ENCODE results near the gene FGF5. TPM values are rescaled to one million over a fixed set of nuclear protein-coding genes. Genes with fewer than 3 reads are reported as not detected.

The FGF5 gene
- total and polyA plus RNA-seq, 11 donors, result 0.10 to 0.83 (median 0.27) TPM; not detected in 2

DNA sequence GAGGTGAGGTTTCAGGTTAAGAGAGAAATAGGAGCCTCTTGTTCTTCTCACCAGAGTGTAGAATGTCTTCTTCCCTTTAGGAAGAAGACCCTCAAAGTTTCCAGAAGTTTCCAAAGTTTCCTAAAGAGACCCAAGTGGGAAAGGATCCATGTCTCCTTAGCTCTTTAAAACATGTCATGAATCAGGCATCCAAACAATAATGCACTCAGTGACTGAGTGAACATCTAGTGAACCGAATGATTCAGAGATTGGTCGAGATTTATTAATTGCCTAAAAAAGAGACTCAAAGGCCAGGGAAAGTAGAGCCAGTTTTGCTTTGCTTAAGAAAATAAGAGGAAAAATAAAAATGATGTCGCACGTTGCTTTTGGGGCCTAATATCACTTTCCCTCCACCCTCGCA lies 29.4 kb downstream of the FGF5 start:
- Histone ChIP-seq H3K27me3 (peaks cover 0 to 7% (median 0%) of the 10 kb centered on the region in 9 donors), H3K9me3 (peaks cover 0 to 5% (median 0%) of the 10 kb centered on the region in 12 donors)
- intact Hi-C loops (cut with DNase I), result no loop called here

DNA sequence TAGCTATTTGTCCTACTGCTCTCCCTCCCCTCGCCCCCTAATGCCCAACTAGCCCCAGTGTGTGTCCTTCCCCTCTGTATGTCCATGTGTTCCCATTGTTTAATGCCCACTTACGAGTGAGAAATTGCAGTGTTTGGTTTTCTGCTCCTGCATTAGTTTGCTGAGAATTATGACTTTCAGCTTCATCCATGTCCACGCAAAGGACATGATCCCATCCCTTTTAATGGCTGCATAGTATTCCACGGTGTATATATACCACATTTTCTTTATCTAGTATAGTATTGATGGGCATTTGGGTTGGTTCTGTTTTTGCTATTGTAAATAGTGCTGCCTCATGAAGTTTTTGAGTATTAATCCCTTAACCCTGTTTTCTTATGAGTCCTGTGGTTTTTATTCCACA lies 35.4 kb downstream of the FGF5 start:
- no peak overlapping the region for H3K4me3 ChIP-seq
- TF ChIP-seq, protein P1, sequence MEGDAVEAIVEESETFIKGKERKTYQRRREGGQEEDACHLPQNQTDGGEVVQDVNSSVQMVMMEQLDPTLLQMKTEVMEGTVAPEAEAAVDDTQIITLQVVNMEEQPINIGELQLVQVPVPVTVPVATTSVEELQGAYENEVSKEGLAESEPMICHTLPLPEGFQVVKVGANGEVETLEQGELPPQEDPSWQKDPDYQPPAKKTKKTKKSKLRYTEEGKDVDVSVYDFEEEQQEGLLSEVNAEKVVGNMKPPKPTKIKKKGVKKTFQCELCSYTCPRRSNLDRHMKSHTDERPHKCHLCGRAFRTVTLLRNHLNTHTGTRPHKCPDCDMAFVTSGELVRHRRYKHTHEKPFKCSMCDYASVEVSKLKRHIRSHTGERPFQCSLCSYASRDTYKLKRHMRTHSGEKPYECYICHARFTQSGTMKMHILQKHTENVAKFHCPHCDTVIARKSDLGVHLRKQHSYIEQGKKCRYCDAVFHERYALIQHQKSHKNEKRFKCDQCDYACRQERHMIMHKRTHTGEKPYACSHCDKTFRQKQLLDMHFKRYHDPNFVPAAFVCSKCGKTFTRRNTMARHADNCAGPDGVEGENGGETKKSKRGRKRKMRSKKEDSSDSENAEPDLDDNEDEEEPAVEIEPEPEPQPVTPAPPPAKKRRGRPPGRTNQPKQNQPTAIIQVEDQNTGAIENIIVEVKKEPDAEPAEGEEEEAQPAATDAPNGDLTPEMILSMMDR (IDR thresholded peaks at IDR 0.05), result no peak
- TF ChIP-seq POLR2A (IDR thresholded peaks at IDR 0.05), result no peak
- intact Hi-C loops (cut with DNase I), result no loop called here
- peaks cover 0 to 7% (median 0%) of the 10 kb centered on the region in 9 donors for H3K27me3 ChIP-seq
- WGBS, 4 donors, result 73 to 83% (median 81%) methylated on average over 4 of the region's 4 CpGs
- no peaks in the 10 kb centered on the region for H3K4me1 ChIP-seq
- H3K36me3 ChIP-seq, result no peaks in the 10 kb centered on the region
- H3K27ac ChIP-seq, result no peak overlapping the region
- ATAC-seq, result no peak
- no peak for DNase-seq
- H3K9me3 ChIP-seq, result no peaks in the 10 kb centered on the region

More for the DNA sequence above, 29.4 kb downstream of the FGF5 start:
- no peak for TF ChIP-seq POLR2A (IDR thresholded peaks at IDR 0.05)
- TF ChIP-seq, protein P1 (IDR thresholded peaks at IDR 0.05), result no peak
- H3K36me3 ChIP-seq, result no peaks in the 10 kb centered on the region
- no peak for DNase-seq
- ATAC-seq, result no peak
- H3K27ac ChIP-seq, result no peak overlapping the region
- H3K4me1 ChIP-seq, result no peaks in the 10 kb centered on the region
- H3K4me3 ChIP-seq, result no peak overlapping the region
- WGBS, 4 donors, result 83 to 91% (median 87%) methylated on average over 5 of the region's 5 CpGs

DNA sequence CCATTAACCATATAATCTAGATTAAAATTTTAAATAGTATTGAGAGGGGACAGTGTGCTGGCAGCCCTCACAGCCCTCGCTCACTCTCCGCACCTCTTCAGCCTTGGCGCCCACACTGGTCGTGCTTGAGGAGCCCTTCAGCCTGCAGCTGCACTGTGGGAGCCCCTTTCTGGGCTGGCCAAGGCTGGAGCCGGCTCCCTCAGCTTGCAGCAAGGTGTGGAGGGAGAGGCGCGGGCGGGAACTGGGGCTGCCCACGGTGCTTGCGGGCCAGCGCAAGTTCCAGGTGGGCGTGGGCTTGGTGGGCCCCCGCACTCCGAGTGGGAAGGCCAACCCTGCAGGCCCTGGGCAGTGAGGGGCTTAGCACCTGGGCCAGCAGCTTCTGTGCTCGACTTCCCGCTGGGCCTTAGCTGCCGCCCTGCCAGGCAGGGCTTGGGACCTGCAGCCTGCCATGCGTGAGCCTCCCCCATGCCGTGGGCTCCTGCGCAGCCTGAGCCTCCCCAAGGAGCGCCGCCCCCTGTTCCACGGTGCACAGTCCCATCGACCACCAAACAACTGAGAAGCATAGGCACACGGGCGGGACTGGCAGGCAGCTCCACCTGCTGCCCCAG lies 36.3 kb downstream of the FGF5 start:
- Histone ChIP-seq H3K4me3 (no peak overlapping the region), H3K27ac (no peak overlapping the region), H3K27me3 (peaks cover 0 to 7% (median 0%) of the 10 kb centered on the region in 9 donors), H3K4me1 (no peaks in the 10 kb centered on the region), H3K9me3 (no peaks in the 10 kb centered on the region), H3K36me3 (no peaks in the 10 kb centered on the region)
- WGBS, 4 donors, result 87 to 100% (median 94%) methylated on average over 8 to 26 of the region's 26 CpGs
- TF ChIP-seq POLR2A (IDR thresholded peaks at IDR 0.05), result no peak
- TF ChIP-seq, protein P1 (IDR thresholded peaks at IDR 0.05), result no peak
- ATAC-seq, result no peak
- peak in 1 of 5 donors; percentile 33 for DNase-seq
- intact Hi-C loops (cut with DNase I), result no loop called here

DNA sequence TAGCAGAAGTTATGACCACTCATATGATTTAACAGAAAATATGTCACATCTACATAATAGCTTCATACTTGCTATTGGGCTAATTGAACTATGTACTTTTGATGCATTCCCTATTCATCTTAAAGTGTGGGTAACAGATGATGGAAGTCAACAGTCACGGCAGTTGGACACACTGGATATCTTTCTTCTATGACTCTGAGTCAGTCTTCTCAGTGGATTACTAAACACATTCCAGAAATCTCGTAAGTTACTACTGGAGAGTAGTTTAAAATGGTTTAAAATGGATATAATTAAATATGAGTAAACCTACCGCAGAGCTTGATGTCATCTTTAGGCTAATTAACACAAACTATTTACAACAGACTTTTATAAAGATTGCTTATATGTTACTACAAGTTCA lies 39.0 kb downstream of the FGF5 start:
- no peak overlapping the region for H3K27ac ChIP-seq
- no peak for ATAC-seq
- TF ChIP-seq, protein P1 (IDR thresholded peaks at IDR 0.05), result no peak
- no peak for TF ChIP-seq POLR2A (IDR thresholded peaks at IDR 0.05)
- H3K36me3 ChIP-seq, result no peaks in the 10 kb centered on the region
- DNase-seq, result no peak
- WGBS, 4 donors, result 82 to 86% (median 83%) methylated on average over 3 of the region's 3 CpGs
- H3K4me1 ChIP-seq, result no peaks in the 10 kb centered on the region
- no peak overlapping the region for H3K4me3 ChIP-seq
- intact Hi-C loops (cut with DNase I), result no loop called here
- no peaks in the 10 kb centered on the region for H3K9me3 ChIP-seq
- H3K27me3 ChIP-seq, result peaks cover 0 to 15% (median 0%) of the 10 kb centered on the region in 9 donors

Data from heart left ventricle (tissue), 16 donors.